Liver (tissue), 9 donors: ENCODE data around the gene SLC5A3. TPM values are rescaled to one million over a fixed set of nuclear protein-coding genes. Genes with fewer than 3 reads are reported as not detected.

Experiments used
- DNase-seq: peaks from one replicate; pipeline ENCODE4 v3.0.0-alpha.2; 2017; ENCODE audit warnings: low spot score
- H3K27ac ChIP-seq, 2 donors: one replicate each; pipeline ENCODE4 v1.7.0; 2013; ENCODE audit warnings: inconsistent platforms in 2 of 2, low read length in 2 of 2, control low read depth in 1 of 2, low read depth in 1 of 2, mild to moderate bottlenecking in 1 of 2
- H3K27me3 ChIP-seq, 4 donors: one replicate each; pipeline versions ENCODE4 v1.6.1 to v1.7.0; 2013; ENCODE audit warnings: low read length in 3 of 4, inconsistent platforms in 1 of 4, mild to moderate bottlenecking in 1 of 4, moderate library complexity in 1 of 4; ENCODE audit not compliant: control insufficient read depth in 4 of 4, insufficient read depth in 4 of 4
- H3K36me3 ChIP-seq, 4 donors: one replicate each; pipeline versions ENCODE4 v1.6.1 to v1.7.0; 2013; ENCODE audit warnings: low read length in 3 of 4, mild to moderate bottlenecking in 3 of 4, low read depth in 1 of 4, moderate library complexity in 1 of 4; ENCODE audit not compliant: control insufficient read depth in 4 of 4, insufficient read depth in 3 of 4
- H3K4me1 ChIP-seq, 4 donors: one replicate each; pipeline versions ENCODE4 v1.6.1 to v1.7.0; 2013; ENCODE audit warnings: low read length in 3 of 4, mild to moderate bottlenecking in 3 of 4, moderate library complexity in 1 of 4; ENCODE audit not compliant: control insufficient read depth in 4 of 4, insufficient read depth in 4 of 4
- H3K4me3 ChIP-seq, 3 donors: one replicate each; pipeline versions ENCODE4 v1.6.1 to v1.7.0; 2013; ENCODE audit warnings: low read length in 3 of 3, control low read depth in 1 of 3, low read depth in 1 of 3, mild to moderate bottlenecking in 1 of 3
- H3K9ac ChIP-seq, 2 donors: one replicate each; pipeline ENCODE4 v1.7.0; 2013; ENCODE audit warnings: low read length in 2 of 2, mild to moderate bottlenecking in 2 of 2, moderate library complexity in 2 of 2, control low read depth in 1 of 2, low read depth in 1 of 2
- H3K9me3 ChIP-seq, 4 donors: one replicate each; pipeline versions ENCODE4 v1.6.1 to v1.7.0; 2013; ENCODE audit warnings: low read length in 3 of 4; ENCODE audit not compliant: control insufficient read depth in 4 of 4
- FOXA1 ChIP-seq: IDR thresholded peaks from 2 replicates; pipeline ENCODE4 v1.6.1; 2016; ENCODE audit warnings: antibody characterized with exemption
- FOXA2 ChIP-seq: IDR thresholded peaks from 2 replicates; pipeline ENCODE4 v1.6.1; 2016; ENCODE audit warnings: antibody characterized with exemption
- GABPA ChIP-seq, 2 donors: IDR thresholded peaks in 1 of 2; conservative IDR thresholded peaks in 1 of 2; 2 replicates each; pipeline ENCODE4 v1.6.1; 2016; ENCODE audit warnings: antibody characterized with exemption in 2 of 2, mild to moderate bottlenecking in 1 of 2, moderate library complexity in 1 of 2
- HNF4A ChIP-seq, 2 donors: conservative IDR thresholded peaks; 2 replicates each; pipeline ENCODE4 v1.6.1; 2016; ENCODE audit warnings: antibody characterized with exemption in 2 of 2, mild to moderate bottlenecking in 2 of 2
- HNF4G ChIP-seq: IDR thresholded peaks from 2 replicates; pipeline ENCODE4 v1.6.1; 2016; ENCODE audit warnings: antibody characterized with exemption
- JUND ChIP-seq, 2 donors: IDR thresholded peaks; 2 replicates each; pipeline ENCODE4 v1.6.1; 2016; ENCODE audit warnings: antibody characterized with exemption in 2 of 2
- NR2F2 ChIP-seq: IDR thresholded peaks from 2 replicates; pipeline ENCODE4 v1.6.1; 2016; ENCODE audit warnings: antibody characterized with exemption
- RAD21 ChIP-seq, 2 donors: IDR thresholded peaks; 2 replicates each; pipeline ENCODE4 v1.6.1; 2016; ENCODE audit warnings: antibody characterized with exemption in 2 of 2, mild to moderate bottlenecking in 2 of 2
- RXRA ChIP-seq, 2 donors: IDR thresholded peaks; 2 replicates each; pipeline ENCODE4 v1.6.1; 2017 to 2018; ENCODE audit warnings: antibody characterized with exemption in 2 of 2, mild to moderate bottlenecking in 1 of 2
- SP1 ChIP-seq: IDR thresholded peaks from 2 replicates; pipeline ENCODE4 v1.6.1; 2018; ENCODE audit warnings: antibody characterized with exemption, mild to moderate bottlenecking
- TAF1 ChIP-seq: conservative IDR thresholded peaks from 2 replicates; pipeline ENCODE4 v1.6.1; 2016; ENCODE audit warnings: antibody characterized with exemption, mild to moderate bottlenecking
- YY1 ChIP-seq: IDR thresholded peaks from 2 replicates; pipeline ENCODE4 v1.6.1; 2016; ENCODE audit warnings: antibody characterized with exemption, mild to moderate bottlenecking
- ZBTB33 ChIP-seq: IDR thresholded peaks from 2 replicates; pipeline ENCODE4 v1.6.1; 2016; ENCODE audit warnings: antibody characterized with exemption
- WGBS: extraction: QIAGEN DNeasy Blood & Tissue Kit; methylation state at CpG from one replicate; pipeline ENCODE4 v1.1.7; 2013; 5-methylcytosine and 5-hydroxymethylcytosine counted together
- polyA plus RNA-seq, 2 donors: library from polyadenylated mRNA; stranded (reverse) in 1 of 2; unstranded in 1 of 2; fragments of 200-250 nt in 1 of 2; fragments of >200 nt in 1 of 2; fragmentation: Nextera tagmentation in 1 of 2; extraction: Ambion mirVana in 1 of 2; gene quantifications; one replicate each; pipeline versions ENCODE4 v1.2.1 to v1.2.3, GENCODE V29; 2013 to 2015
- total RNA-seq, 2 donors: library from RNA; depleted of rRNA; stranded (reverse); fragments of >200 nt; gene quantifications; one replicate each; pipeline ENCODE4 v1.2.3, GENCODE V29; 2014
- TF ChIP-seq, protein P1 (sequence below): IDR thresholded peaks from 2 replicates; pipeline ENCODE4 v1.6.1; 2016; ENCODE audit warnings: antibody characterized with exemption
- TF ChIP-seq, protein P2 (sequence below): IDR thresholded peaks from 2 replicates; pipeline ENCODE4 v1.6.1; 2016; ENCODE audit warnings: antibody characterized with exemption, mild to moderate bottlenecking
- TF ChIP-seq, protein P3 (sequence below): fragments of 150-350 bp; IDR thresholded peaks from 2 replicates; pipeline ENCODE4 v1.5.1; 2017; ENCODE audit warnings: improper control_type of control experiment, low read depth, low read length; ENCODE audit not compliant: missing input control
- donor health status: healthy.
- donor health status: healthy.
- donor health status: healthy.
- donor health status: healthy.
- donor health status: healthy.

The SLC5A3 gene
- total and polyA plus RNA-seq, 4 donors = 1.5 to 16.6 (median 8.1) TPM

DNA sequence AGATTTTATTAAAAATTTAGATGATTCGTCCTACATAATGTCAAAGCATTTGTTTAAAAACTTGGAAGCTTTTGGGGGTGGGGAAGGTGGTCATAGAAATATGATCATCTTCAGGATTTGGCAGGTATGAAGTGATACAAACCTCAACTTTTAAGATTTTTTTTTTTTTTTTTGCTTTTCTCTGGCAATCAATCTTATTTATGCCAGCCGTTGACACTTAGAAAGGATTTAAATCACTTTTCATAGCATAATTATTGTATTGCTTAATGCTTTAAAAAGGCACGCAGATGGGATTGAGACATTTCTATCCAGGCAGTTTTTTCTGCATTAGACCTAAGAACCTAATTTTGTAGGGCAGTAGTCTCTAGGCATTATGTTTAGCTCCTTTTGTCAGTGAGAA is 19.7 kb downstream of the SLC5A3 start:
- no peak for DNase-seq
- no peaks in the 10 kb centered on the region for H3K9me3 ChIP-seq
- no peaks in the 10 kb centered on the region for H3K27me3 ChIP-seq
- H3K27ac ChIP-seq = no peak overlapping the region
- TF ChIP-seq YY1 = no peak
- TF ChIP-seq NR2F2 = no peak
- TF ChIP-seq JUND (IDR thresholded peaks at IDR 0.05) = no peak
- H3K9ac ChIP-seq = no peak overlapping the region
- 93% methylated on average over 3 of the region's 3 CpGs for WGBS
- H3K36me3 ChIP-seq = peaks cover 0 to 4% (median 0%) of the 10 kb centered on the region in 4 donors
- H3K4me3 ChIP-seq = no peak overlapping the region
- peaks cover 3 to 14% (median 11%) of the 10 kb centered on the region in 4 donors for H3K4me1 ChIP-seq

- H3K4me3 ChIP-seq = no peak overlapping the region
- H3K4me1 ChIP-seq = peaks cover 2 to 14% (median 10%) of the 10 kb centered on the region in 4 donors
- no peak overlapping the region for H3K9ac ChIP-seq
- H3K9me3 ChIP-seq = no peaks in the 10 kb centered on the region
- DNase-seq = no peak
- no peaks in the 10 kb centered on the region for H3K27me3 ChIP-seq
- TF ChIP-seq, protein P1, sequence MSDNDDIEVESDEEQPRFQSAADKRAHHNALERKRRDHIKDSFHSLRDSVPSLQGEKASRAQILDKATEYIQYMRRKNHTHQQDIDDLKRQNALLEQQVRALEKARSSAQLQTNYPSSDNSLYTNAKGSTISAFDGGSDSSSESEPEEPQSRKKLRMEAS = peak; percentile 43
- TF ChIP-seq SP1 = peak; percentile 62
- no peak for TF ChIP-seq FOXA2
- peak; percentile 37 for TF ChIP-seq FOXA1
- peak; percentile 76 for TF ChIP-seq HNF4G
- no peak for TF ChIP-seq GABPA (IDR thresholded peaks at IDR 0.05 in 1 of 2, conservative IDR thresholded peaks at IDR 0.05 in 1 of 2)
- TF ChIP-seq NR2F2 = no peak
- TF ChIP-seq HNF4A (conservative IDR thresholded peaks at IDR 0.05) = peak; percentile 98 to 99
- TF ChIP-seq, protein P2, sequence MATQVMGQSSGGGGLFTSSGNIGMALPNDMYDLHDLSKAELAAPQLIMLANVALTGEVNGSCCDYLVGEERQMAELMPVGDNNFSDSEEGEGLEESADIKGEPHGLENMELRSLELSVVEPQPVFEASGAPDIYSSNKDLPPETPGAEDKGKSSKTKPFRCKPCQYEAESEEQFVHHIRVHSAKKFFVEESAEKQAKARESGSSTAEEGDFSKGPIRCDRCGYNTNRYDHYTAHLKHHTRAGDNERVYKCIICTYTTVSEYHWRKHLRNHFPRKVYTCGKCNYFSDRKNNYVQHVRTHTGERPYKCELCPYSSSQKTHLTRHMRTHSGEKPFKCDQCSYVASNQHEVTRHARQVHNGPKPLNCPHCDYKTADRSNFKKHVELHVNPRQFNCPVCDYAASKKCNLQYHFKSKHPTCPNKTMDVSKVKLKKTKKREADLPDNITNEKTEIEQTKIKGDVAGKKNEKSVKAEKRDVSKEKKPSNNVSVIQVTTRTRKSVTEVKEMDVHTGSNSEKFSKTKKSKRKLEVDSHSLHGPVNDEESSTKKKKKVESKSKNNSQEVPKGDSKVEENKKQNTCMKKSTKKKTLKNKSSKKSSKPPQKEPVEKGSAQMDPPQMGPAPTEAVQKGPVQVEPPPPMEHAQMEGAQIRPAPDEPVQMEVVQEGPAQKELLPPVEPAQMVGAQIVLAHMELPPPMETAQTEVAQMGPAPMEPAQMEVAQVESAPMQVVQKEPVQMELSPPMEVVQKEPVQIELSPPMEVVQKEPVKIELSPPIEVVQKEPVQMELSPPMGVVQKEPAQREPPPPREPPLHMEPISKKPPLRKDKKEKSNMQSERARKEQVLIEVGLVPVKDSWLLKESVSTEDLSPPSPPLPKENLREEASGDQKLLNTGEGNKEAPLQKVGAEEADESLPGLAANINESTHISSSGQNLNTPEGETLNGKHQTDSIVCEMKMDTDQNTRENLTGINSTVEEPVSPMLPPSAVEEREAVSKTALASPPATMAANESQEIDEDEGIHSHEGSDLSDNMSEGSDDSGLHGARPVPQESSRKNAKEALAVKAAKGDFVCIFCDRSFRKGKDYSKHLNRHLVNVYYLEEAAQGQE = peak; percentile 72
- TF ChIP-seq ZBTB33 = peak; percentile 63
- TF ChIP-seq RAD21 (IDR thresholded peaks at IDR 0.05) = peak; percentile 46 to 50
- TF ChIP-seq, protein P3, sequence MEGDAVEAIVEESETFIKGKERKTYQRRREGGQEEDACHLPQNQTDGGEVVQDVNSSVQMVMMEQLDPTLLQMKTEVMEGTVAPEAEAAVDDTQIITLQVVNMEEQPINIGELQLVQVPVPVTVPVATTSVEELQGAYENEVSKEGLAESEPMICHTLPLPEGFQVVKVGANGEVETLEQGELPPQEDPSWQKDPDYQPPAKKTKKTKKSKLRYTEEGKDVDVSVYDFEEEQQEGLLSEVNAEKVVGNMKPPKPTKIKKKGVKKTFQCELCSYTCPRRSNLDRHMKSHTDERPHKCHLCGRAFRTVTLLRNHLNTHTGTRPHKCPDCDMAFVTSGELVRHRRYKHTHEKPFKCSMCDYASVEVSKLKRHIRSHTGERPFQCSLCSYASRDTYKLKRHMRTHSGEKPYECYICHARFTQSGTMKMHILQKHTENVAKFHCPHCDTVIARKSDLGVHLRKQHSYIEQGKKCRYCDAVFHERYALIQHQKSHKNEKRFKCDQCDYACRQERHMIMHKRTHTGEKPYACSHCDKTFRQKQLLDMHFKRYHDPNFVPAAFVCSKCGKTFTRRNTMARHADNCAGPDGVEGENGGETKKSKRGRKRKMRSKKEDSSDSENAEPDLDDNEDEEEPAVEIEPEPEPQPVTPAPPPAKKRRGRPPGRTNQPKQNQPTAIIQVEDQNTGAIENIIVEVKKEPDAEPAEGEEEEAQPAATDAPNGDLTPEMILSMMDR = no peak
- TF ChIP-seq RXRA (IDR thresholded peaks at IDR 0.05) = peak; percentile 79 to 85
- TF ChIP-seq JUND (IDR thresholded peaks at IDR 0.05) = peak in 1 of 2 donors; percentile 63
- peak; percentile 74 for TF ChIP-seq YY1
- TF ChIP-seq TAF1 = no peak
- no peak overlapping the region for H3K27ac ChIP-seq
- WGBS = 55% methylated on average over 7 of the region's 7 CpGs
- peaks cover 0 to 4% (median 0%) of the 10 kb centered on the region in 4 donors for H3K36me3 ChIP-seq
These were observed 21.6 kb downstream of the SLC5A3 start for GRCh38 chr21:34094949-34095348.
